ENCODE results near the gene HSPA1B.
A peak's percentile ranks its signal among the peaks of the same experiment; 100 is the strongest.
"Not testable (repeated sequence)": the region's sequence is repeated elsewhere in the genome, so short reads cannot be mapped to it uniquely, and the experiment has no call there.

Gene HSPA1B

DNA sequence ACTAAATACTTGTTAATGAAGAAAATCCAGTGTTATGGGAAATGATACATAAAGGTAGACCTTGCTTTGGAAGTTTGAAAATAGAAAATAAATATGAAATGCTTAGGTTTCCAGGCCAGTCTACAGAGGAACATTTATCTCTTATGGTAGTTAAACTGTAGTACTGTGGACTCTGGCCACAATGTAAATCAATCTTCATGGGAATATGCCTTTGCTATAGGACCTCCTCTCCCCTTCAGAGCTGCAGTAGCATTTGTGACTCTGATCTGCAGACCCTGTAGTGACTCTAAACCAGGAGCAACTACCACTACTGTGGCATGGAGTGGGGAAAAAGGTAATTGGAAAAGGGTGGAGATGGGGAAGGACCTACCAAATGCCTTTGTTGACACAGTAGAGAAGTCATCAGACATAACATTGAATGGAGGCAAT lies 7.7 kb upstream of the HSPA1B start:
- peaks cover 11% of the 10 kb centered on the region for H3K36me3 Mint-ChIP-seq (ENCODE audit: low read depth)
- peaks cover 14% of the 10 kb centered on the region for H3K9me3 Mint-ChIP-seq
- peak overlapping the region; percentile 66 to 82 (median 80) for H3K27ac Mint-ChIP-seq
- TF ChIP-seq, protein P1, sequence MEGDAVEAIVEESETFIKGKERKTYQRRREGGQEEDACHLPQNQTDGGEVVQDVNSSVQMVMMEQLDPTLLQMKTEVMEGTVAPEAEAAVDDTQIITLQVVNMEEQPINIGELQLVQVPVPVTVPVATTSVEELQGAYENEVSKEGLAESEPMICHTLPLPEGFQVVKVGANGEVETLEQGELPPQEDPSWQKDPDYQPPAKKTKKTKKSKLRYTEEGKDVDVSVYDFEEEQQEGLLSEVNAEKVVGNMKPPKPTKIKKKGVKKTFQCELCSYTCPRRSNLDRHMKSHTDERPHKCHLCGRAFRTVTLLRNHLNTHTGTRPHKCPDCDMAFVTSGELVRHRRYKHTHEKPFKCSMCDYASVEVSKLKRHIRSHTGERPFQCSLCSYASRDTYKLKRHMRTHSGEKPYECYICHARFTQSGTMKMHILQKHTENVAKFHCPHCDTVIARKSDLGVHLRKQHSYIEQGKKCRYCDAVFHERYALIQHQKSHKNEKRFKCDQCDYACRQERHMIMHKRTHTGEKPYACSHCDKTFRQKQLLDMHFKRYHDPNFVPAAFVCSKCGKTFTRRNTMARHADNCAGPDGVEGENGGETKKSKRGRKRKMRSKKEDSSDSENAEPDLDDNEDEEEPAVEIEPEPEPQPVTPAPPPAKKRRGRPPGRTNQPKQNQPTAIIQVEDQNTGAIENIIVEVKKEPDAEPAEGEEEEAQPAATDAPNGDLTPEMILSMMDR (IDR thresholded peaks at IDR 0.05; ENCODE audit: unreplicated experiment in 3 of 3): no peak
- peak overlapping the region; percentile 65 to 78 (median 75) for H3K4me3 Mint-ChIP-seq
- no peaks in the 10 kb centered on the region for H3K27me3 Mint-ChIP-seq (ENCODE audit: low read depth)
- peaks cover 49% of the 10 kb centered on the region for H3K4me1 Mint-ChIP-seq

DNA sequence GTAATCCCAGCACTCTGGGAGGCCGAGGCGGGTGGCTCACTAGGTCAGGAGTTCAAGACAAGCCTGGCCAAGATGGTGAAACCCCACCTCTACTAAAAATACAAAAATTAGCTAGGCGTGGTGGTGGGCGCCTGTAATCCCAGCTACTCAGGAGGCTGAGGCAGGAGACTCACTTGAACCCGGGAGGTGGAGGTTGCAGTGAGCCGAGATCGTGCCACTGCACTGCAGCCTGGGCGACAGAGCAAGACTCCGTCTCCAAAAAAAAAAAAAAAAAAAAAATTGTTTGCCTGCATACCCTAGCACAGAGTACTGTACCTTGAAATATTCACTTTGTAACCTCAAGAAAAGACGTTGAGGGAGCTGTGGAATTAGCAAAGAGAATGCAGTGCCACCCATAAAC lies 7.1 kb upstream of the HSPA1B start:
- H3K27ac Mint-ChIP-seq: peak overlapping the region; percentile 95 to 99 (median 97)
- H3K27me3 Mint-ChIP-seq (ENCODE audit: low read depth); H3K36me3 Mint-ChIP-seq (ENCODE audit: low read depth): not testable (repeated sequence)
- H3K9me3 Mint-ChIP-seq: peaks cover 12% of the 10 kb centered on the region
- H3K4me3 Mint-ChIP-seq: peak overlapping the region; percentile 87 to 89 (median 89)
- peaks cover 50% of the 10 kb centered on the region for H3K4me1 Mint-ChIP-seq

GRCh38 chr6:31821301-31822035 lies 6.1 kb upstream of the HSPA1B start:
- Mint-ChIP-seq H3K27ac (peak overlapping the region; percentile 95 to 99 (median 99)), H3K4me3 (peak overlapping the region; percentile 87 to 89 (median 89)), H3K9me3 (peaks cover 10% of the 10 kb centered on the region), H3K36me3 (ENCODE audit: low read depth) (peaks cover 6% of the 10 kb centered on the region), H3K27me3 (ENCODE audit: low read depth) (no peaks in the 10 kb centered on the region), H3K4me1 (peaks cover 54% of the 10 kb centered on the region)
- TF ChIP-seq, protein P1 (IDR thresholded peaks at IDR 0.05; ENCODE audit: unreplicated experiment in 3 of 3): no peak

DNA sequence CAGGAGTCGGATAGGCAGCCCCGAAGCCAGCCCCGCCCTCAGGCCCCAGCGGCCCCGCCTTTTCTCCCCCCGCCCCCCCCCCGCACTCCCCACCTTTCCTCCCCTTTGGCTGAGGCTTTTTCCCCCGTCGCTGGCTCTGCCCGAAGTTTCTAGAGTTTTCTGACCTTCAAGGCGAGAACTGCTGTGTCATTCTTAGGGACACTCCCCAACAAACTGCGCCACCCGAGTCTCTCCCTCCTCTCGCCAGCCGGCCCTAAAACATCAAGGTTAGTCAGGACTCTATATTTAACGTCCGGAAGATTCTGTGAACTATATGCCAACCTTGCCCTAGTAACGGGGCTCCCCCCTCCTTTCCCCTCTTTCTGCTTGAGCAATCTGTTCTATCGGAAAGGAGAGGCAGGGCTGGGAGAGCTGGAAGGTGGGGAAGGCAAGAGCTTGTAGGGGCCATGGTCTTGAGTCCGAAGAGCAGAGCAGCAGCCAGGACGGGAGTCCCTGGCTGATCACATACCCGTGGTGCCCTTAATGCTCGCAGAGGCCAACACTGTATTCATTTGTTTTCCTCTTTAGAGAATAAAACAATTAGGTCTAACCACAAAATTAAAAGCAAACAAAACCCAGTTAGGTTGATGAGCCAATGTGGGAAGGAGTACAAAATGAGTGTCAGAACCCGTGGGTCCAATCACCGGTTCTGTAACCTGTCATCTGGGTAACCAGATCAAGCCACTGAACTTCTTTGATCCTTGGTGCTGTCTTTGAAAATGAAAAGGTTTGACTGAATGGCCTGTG lies 5.3 kb upstream of the HSPA1B start:
- Mint-ChIP-seq H3K27ac (peak overlapping the region; percentile 95 to 99 (median 99)), H3K4me1 (peaks cover 61% of the 10 kb centered on the region), H3K36me3 (ENCODE audit: low read depth) (peaks cover 6% of the 10 kb centered on the region), H3K4me3 (peak overlapping the region; percentile 87 to 89 (median 89)), H3K27me3 (ENCODE audit: low read depth) (no peaks in the 10 kb centered on the region), H3K9me3 (peaks cover 10% of the 10 kb centered on the region)
- TF ChIP-seq, protein P1 (IDR thresholded peaks at IDR 0.05; ENCODE audit: unreplicated experiment in 3 of 3): no peak

- not testable (repeated sequence) for H3K27me3 Mint-ChIP-seq (ENCODE audit: low read depth); H3K9me3 Mint-ChIP-seq; H3K36me3 Mint-ChIP-seq (ENCODE audit: low read depth)
- Mint-ChIP-seq H3K4me1 (peaks cover 52% of the 10 kb centered on the region), H3K27ac (peak overlapping the region; percentile 87 to 100 (median 93)), H3K4me3 (peak overlapping the region; percentile 61 to 75 (median 73))
Observed at GRCh38 chr6:31823592-31824196, 3.8 kb upstream of the HSPA1B start.

GRCh38 chr6:31825553-31825952 lies 2.0 kb upstream of the HSPA1B start:
- H3K4me3 Mint-ChIP-seq: peak overlapping the region; percentile 82 to 87 (median 83)
- H3K27me3 Mint-ChIP-seq (ENCODE audit: low read depth): no peaks in the 10 kb centered on the region
- H3K4me1 Mint-ChIP-seq: peaks cover 55% of the 10 kb centered on the region
- peak overlapping the region; percentile 99 to 100 (median 100) for H3K27ac Mint-ChIP-seq
- H3K36me3 Mint-ChIP-seq (ENCODE audit: low read depth): peaks cover 4% of the 10 kb centered on the region
- H3K9me3 Mint-ChIP-seq: no peaks in the 10 kb centered on the region
- TF ChIP-seq, protein P1 (IDR thresholded peaks at IDR 0.05; ENCODE audit: unreplicated experiment in 3 of 3): no peak

Data from nephron (organoid).